Stimulated activated CD4-positive, alpha-beta T cell treated with anti-CD3 and anti-CD28 coated beads, Interleukin-15, amount 100 ng/mL, for 1 hour (primary cell): ENCODE measurements around the gene POLR1H.
A peak's percentile ranks its signal among the peaks of the same experiment; 100 is the strongest.
"Not testable (repeated sequence)": the region's sequence is repeated elsewhere in the genome, so short reads cannot be mapped to it uniquely, and the experiment has no call there.

Experiments
- DNase-seq, 2 donors: peaks; one replicate each; pipeline ENCODE4 v3.0.0-alpha.2; 2020; ENCODE audit warnings: low read depth in 1 of 2, low spot score in 1 of 2

The POLR1H gene

DNA sequence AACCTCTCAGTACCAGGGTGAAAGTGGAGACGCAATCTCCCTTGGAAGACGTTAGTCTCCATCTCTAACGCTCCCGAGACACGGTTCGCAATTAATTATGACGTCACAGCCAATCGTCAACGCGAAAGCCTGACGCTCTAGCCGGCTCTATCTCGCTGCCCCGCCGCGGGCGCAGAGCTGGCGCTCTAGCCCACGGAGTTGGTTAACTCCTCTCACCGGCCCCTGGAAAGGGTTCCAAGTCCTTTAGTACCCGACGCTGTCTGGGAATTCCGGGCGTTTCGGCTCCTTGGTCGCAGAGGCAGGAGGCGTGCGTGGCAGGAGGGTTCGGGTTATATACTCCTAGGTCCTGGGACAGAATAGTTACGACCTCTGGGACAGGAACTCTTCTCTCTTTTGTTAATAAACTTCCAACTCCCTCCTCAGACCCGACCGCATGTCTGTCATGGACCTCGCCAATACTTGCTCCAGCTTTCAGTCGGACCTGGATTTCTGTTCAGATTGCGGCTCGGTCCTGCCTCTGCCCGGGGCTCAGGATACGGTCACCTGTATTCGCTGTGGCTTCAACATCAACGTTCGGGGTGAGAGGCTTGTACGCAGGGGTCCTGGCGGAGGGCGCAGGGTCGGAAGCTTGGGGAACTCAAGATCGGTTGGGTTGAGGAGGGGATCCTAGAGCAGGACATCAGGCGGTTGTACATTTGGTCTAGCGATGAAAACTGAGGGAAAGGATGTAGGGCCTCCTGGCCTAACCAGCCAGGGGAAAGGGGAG, at the start of gene POLR1H:
POLR1H (plus strand) TSS at position 174 of the 766 bp plus-strand sequence; CDS start at position 434, 260 bp downstream.
- peak; percentile 61 to 68 for DNase-seq

DNA sequence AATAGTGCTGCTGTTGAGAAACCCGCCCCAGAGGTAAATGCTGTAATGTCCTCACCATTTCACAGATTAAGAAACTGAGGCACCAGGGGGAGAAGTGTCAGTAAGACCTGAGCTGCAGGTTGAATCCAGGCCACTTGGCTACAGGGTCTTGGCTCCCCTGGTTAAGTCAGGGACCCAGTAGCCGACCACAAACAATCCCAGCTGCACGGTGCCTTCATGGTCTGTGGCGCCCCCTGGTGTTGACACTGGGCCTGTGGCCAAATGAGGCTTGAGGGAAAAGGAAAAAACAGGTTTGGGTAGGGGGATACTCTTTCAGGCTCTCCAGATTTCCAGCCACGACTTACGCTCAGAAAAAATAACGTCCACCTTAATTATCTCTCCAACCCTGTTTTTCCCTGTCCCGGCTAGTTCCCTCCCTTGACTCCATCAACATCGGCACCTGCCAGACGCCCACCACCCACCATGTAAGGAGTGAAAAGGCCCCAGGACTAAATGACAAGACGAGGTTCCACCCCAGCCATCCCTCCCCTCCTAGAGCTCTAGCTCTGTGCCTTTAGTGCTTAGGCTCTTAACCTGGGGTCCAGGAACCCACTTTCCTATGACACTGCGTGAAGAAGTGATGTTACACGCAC, 47.7 kb upstream of the POLR1H start:
- peak in 1 of 2 donors; percentile 46 for DNase-seq

DNA sequence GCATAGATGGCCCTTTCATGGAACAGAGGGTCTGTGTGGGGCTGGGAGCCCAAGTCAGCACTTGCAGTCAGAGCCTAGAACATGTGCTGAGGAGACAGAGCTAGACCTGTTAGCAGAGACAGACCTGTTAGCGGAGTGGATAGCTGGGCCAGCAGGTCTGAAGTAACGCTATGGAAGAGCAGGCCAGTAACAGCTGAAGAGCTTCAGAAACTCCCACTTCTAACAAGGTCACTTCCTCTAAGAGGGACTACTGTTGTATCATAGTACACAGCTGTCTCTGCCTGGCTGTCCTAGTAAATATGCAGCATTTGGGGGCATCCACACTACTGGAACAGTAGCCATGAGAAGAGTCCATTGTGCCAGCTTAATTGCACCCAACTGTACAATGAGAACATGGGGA, 41.2 kb upstream of the POLR1H start:
- DNase-seq = no peak

DNA sequence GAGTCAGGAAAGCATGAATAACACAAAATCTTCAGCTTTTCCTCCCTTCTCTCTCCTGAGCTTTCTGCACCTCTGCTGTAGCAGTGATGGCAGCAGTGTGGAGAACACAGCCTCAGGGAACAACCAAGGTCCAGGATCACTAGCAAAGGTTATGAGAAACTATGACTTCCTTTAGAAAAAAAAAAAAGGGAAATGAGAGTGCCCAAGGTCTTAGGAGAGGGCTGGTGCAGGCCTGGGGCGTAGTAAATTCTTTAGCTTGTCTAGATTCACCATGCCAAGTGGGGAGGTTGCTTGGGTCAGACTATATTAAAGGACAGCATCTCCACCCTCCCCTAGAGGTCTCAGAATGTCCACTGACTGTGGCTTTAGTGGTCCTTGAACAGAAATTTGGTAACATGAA, 40.4 kb upstream of the POLR1H start:
- DNase-seq = no peak

DNA sequence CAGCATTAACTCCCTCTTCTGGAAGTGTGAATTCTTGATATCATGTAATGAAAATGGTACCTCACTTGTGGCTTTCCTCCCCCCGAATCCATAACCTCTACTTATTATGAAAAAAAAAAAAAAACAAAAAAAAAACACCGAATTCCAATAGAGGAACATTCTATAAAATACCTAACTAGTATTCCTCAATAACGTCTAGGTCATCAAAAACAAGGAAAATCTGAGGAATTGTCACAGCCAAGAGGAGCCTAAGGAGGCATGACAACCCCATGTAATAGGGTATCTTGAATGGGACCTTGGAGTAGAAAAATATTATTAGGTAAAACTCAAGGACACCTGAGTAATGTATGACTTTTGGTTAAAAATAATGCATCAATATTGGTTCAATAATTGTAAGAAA, 38.9 kb upstream of the POLR1H start:
- DNase-seq = no peak

- DNase-seq = not testable (repeated sequence)
Observed at GRCh38 chr6:30022712-30023111, 38.4 kb upstream of the POLR1H start.

DNA sequence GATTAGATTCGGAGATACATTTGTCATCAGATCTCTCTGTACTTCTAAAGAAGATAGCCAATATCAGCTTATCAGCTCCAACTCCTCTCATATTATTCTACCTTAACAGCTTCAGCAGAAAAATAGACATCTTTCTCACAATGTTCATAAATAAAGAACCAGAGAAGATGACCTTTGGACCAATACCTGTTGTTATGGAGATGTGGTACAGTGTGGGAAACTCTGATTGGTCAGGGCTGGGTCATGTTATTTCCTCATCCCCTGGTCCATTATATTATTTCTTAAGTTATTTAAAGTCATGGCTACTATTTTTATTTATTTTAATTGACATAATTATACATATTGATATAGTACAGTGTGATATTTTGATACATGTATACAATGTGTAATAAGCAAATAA, 35.9 kb upstream of the POLR1H start:
- no peak for DNase-seq

GRCh38 chr6:30029588-30029987, 31.5 kb upstream of the POLR1H start:
- DNase-seq = no peak

- no peak for DNase-seq
Observed at GRCh38 chr6:30031381-30031780, 29.7 kb upstream of the POLR1H start.

DNA sequence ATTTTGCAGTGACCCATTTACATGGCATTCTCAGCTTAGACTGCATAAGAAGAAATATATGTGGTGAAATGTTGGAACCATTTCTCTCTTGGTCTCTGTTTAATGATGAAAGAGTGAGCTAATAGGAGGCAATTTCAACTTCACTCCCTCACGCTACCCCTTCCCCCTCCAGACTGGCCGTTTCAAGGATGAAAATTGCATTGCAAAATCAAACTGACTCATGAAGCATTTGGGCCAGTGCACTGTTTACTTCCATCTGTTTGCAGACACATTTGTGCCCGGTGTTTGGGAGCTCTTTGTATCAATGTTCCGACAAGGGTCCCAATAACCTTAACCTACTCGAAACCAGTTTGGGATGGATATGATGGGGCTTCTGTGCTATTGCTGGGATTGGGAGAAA, 27.6 kb upstream of the POLR1H start:
- not testable (repeated sequence) for DNase-seq

- no peak for DNase-seq
Observed at GRCh38 chr6:30035784-30036183, 25.3 kb upstream of the POLR1H start.

DNA sequence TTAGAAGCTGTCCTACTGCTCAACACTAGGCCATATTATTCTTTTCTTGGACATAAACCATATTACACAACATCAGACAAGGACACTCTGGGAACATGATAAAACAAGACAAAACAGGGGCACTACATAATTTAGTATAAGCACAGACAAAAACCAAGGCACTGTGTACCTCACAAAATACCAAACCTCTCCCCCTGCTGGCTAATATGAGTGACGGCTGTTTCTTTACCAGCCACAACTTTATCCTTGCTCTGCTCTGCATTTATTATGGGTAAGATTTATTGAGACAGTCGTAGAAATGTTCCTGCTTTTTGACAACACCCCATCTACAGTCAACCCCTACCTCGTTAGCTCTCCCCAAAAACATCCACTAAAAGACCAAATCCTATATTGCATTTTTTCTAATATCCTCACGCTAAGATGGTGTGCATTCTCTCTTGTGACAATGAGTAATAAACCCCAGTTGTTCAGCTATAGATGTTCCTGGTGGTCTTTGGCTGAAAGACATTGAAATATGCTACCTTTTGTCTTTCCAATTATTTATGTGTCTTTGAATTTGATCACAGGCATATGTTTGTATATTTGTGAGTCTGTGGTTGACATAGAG, 23.8 kb upstream of the POLR1H start:
- DNase-seq = no peak

- DNase-seq = no peak
Observed at GRCh38 chr6:30041221-30041620, 19.8 kb upstream of the POLR1H start.

DNA sequence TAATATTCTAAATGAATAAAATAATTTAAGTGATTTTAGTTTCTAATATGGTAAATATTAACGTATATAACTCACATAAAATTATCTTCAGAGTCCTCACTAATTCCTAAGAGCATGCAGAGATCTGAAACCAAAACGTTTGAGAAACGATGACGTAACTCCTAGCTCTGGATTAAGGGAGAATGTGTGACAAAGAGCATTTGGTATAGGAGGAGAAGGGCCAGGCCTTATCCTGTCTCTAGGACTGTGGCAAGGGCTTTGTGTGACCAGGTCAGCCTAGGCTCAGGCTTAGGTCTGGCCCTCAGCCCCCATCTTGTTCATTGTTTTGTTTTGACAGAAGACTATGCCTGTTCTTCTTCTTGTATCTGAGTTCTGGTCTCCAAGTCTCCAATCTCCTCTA, 19.2 kb upstream of the POLR1H start:
- DNase-seq = no peak

GRCh38 chr6:30042476-30042875, 18.6 kb upstream of the POLR1H start:
- no peak for DNase-seq

- DNase-seq = no peak
Observed at GRCh38 chr6:30042914-30043313, 18.2 kb upstream of the POLR1H start.

DNA sequence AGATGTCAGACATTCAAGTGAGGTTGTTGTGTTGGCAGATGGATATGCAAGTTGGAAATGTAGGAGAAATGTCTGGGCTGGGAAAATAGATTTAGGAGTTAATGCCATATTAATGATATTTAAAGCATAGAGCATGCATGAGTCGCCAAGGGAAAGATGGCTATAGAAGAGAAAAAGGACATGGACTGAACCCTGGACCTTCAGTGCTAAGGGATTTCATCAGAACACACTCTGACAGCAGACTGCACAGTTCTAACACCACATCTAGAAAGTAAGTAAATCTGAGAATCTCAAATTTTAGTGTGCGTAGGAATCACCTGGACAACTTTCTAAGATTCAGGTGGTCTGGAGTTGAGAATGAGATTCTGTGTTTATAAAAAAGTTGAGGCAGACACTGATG, 17.3 kb upstream of the POLR1H start:
- DNase-seq = no peak

- no peak for DNase-seq
Observed at GRCh38 chr6:30044630-30045029, 16.4 kb upstream of the POLR1H start.

GRCh38 chr6:30047220-30047619, 13.8 kb upstream of the POLR1H start:
- no peak for DNase-seq

- no peak for DNase-seq
Observed at GRCh38 chr6:30053682-30054081, 7.4 kb upstream of the POLR1H start.

GRCh38 chr6:30055513-30055912, 5.6 kb upstream of the POLR1H start:
- no peak for DNase-seq

GRCh38 chr6:30060606-30061091, 416 bp upstream of the POLR1H start:
- no peak for DNase-seq
